K562 (cell line): Measurements from ENCODE around the gene UBA7. TPM values are rescaled to one million over a fixed set of nuclear protein-coding genes. Genes with fewer than 3 reads are reported as not detected.
A peak's percentile ranks its signal among the peaks of the same experiment; 100 is the strongest.

ENCODE experiments used
- ARID1B ChIP-seq: fragments of 450-650 bp; IDR thresholded peaks from 2 replicates; pipeline ENCODE4 v1.6.1; 2016; ENCODE audit warnings: antibody characterized with exemption, mild to moderate bottlenecking, inconsistent platforms
- CREB3L1 ChIP-seq: fragments of 450-650 bp; IDR thresholded peaks from 2 replicates; pipeline ENCODE4 v1.6.1; 2014; ENCODE audit warnings: low read depth, mild to moderate bottlenecking, moderate library complexity, borderline replicate concordance
- DACH1 ChIP-seq: fragments of 450-650 bp; IDR thresholded peaks from 2 replicates; pipeline ENCODE4 v1.6.1; 2018; ENCODE audit not compliant: partially characterized antibody
- ESRRA ChIP-seq: fragments of 450-650 bp; IDR thresholded peaks from 2 replicates; pipeline ENCODE4 v1.6.1; 2014; ENCODE audit warnings: low read depth, mild to moderate bottlenecking, moderate library complexity, borderline replicate concordance
- HDAC1 ChIP-seq, 2 experiments: fragments of 450-650 bp; IDR thresholded peaks; 2 replicates each; pipeline ENCODE4 v1.6.1; 2016 to 2017; ENCODE audit warnings: inconsistent platforms in 1 of 2, mild to moderate bottlenecking in 1 of 2, moderate library complexity in 1 of 2
- HNRNPH1 ChIP-seq: fragments of 200-400 bp; formaldehyde crosslinking; optimal IDR thresholded peaks from 2 replicates; pipeline ENCODE3; 2017; ENCODE audit warnings: low read depth, mild to moderate bottlenecking, low read length, moderate library complexity
- ID3 ChIP-seq, 2 experiments: fragments of 250-450 bp in 1 of 2; fragments of 450-650 bp in 1 of 2; sonication (Bioruptor Pico) in 1 of 2; IDR thresholded peaks; 2 replicates each; pipeline versions ENCODE4 v1.6.1 to v1.8.0; 2016 to 2021; ENCODE audit warnings: mild to moderate bottlenecking in 2 of 2, moderate library complexity in 2 of 2, missing compliant biosample characterization in 1 of 2, missing genetic modification characterization in 1 of 2
- JUND ChIP-seq, 2 experiments: IDR thresholded peaks; 2 replicates in 1 of 2; 3 replicates in 1 of 2; pipeline ENCODE4 v1.6.1; 2011; ENCODE audit warnings: borderline replicate concordance in 2 of 2, low read depth in 2 of 2, low read length in 2 of 2, improper control_type of control experiment in 1 of 2, missing biosample characterization in 1 of 2, missing genetic modification characterization in 1 of 2, missing genetic modification reagents in 1 of 2
- L3MBTL2 ChIP-seq: fragments of 450-650 bp; IDR thresholded peaks from 2 replicates; pipeline ENCODE4 v1.6.1; 2016; ENCODE audit warnings: mild to moderate bottlenecking, moderate library complexity
- PTTG1 ChIP-seq: fragments of 450-650 bp; IDR thresholded peaks from 2 replicates; pipeline ENCODE4 v1.6.1; 2016; ENCODE audit warnings: low read depth, mild to moderate bottlenecking, missing genetic modification characterization, missing compliant biosample characterization
- RBM15 ChIP-seq: fragments of 200-400 bp; formaldehyde crosslinking; IDR thresholded peaks from 2 replicates; pipeline ENCODE4 v1.6.1; 2018; ENCODE audit warnings: mild to moderate bottlenecking, low read length, moderate library complexity; ENCODE audit not compliant: insufficient read depth
- SAP30 ChIP-seq: fragments of 200-600 bp; sonication (generic); IDR thresholded peaks from 2 replicates; pipeline ENCODE4 v1.6.1; 2012; ENCODE audit warnings: borderline replicate concordance, low read depth, mild to moderate bottlenecking, moderate library complexity, low read length, control low read depth, inconsistent platforms; ENCODE audit not compliant: insufficient read depth, poor library complexity, severe bottlenecking
- THAP12 ChIP-seq: fragments of 250-450 bp; sonication (Bioruptor Pico); IDR thresholded peaks from 2 replicates; pipeline ENCODE4 v1.9.0; 2021; ENCODE audit warnings: mild to moderate bottlenecking, inconsistent platforms
- VEZF1 ChIP-seq: fragments of 200-800 bp; sonication (Bioruptor generic); IDR thresholded peaks from 2 replicates; pipeline ENCODE4 v1.6.1; 2017; ENCODE audit warnings: missing genetic modification characterization, missing compliant biosample characterization
- ZKSCAN3 ChIP-seq: fragments of 250-450 bp; sonication (Bioruptor Pico); IDR thresholded peaks from 2 replicates; pipeline ENCODE4 v1.4.0; 2020
- ZNF655 ChIP-seq: fragments of 250-450 bp; sonication (Bioruptor Pico); IDR thresholded peaks from 2 replicates; pipeline ENCODE4 v1.5.0; 2021
- polyA plus RNA-seq, 8 experiments: library from polyadenylated mRNA; depleted of rRNA in 4 of 8; stranded (reverse) in 5 of 8; unstranded in 3 of 8; fragments of >200 nt; fragmentation: Nextera tagmentation in 2 of 8; fragmentation: Illumina TruSeq in 1 of 8; extraction: Ambion mirVana in 2 of 8; extraction: Trizol in 1 of 8; gene quantifications; 2 replicates each; pipeline versions ENCODE4 v1.2.1 to v1.2.3, GENCODE V29; 2011 to 2014; ENCODE audit warnings: inconsistent platforms in 1 of 8, missing spikeins in 1 of 8
- total RNA-seq, 7 experiments: library from RNA; depleted of rRNA in 6 of 7; stranded (reverse); fragments of >200 nt in 6 of 7; fragmentation: Illumina TruSeq in 2 of 7; extraction: Trizol in 2 of 7; gene quantifications; 2 replicates each; pipeline versions ENCODE4 v1.2.1 to v1.2.3, GENCODE V29; 2011 to 2021; ENCODE audit warnings: low replicate concordance in 1 of 7

Gene UBA7
- total and polyA plus RNA-seq, 9 of the 15 experiments (the other 6 are each of a cell fraction or from before 2014, with no cell fraction given) = 0.17 to 3.3 (median 2.0) TPM

GRCh38 chr3:49786357-49787181, 27.2 kb downstream of the UBA7 start, which contains the start of gene IP6K1 (continued):
- 0 out of 2 replicates have a peak, but pooled peaks have one; percentile 5 for TF ChIP-seq THAP12 (CRISPR knock-in tag)
- no peak for TF ChIP-seq ZNF655
- no peak for TF ChIP-seq ARID1B
- TF ChIP-seq L3MBTL2 = peak; percentile 97
- TF ChIP-seq JUND (IDR thresholded peaks at IDR 0.05; ENCODE audit: borderline replicate concordance, low read depth, low read length) = no peak
- peak; percentile 29; the same call in 1 of the 3 replicates for TF ChIP-seq JUND (tag; IDR thresholded peaks at IDR 0.05; ENCODE audit: borderline replicate concordance, low read depth, low read length)
- TF ChIP-seq ESRRA = peak; percentile 80
- TF ChIP-seq HNRNPH1 = no peak
- TF ChIP-seq SAP30 = peak; percentile 9
- TF ChIP-seq PTTG1 (tag) = no peak
- no peak for TF ChIP-seq RBM15
- no peak; the same call in 1 of the 2 replicates for TF ChIP-seq CREB3L1
- 0 out of 4 replicates have a peak, but pooled peaks of 1 of the 2 experiments have one; percentile 28 for TF ChIP-seq HDAC1 (IDR thresholded peaks at IDR 0.05)
- TF ChIP-seq ID3 (CRISPR knock-in tag; IDR thresholded peaks at IDR 0.05) = no peak
- peak; percentile 75 for TF ChIP-seq ID3 (tag; IDR thresholded peaks at IDR 0.05)
- TF ChIP-seq ZKSCAN3 (CRISPR knock-in tag) = no peak
- no peak for TF ChIP-seq DACH1
- TF ChIP-seq VEZF1 (CRISPR knock-in tag) = peak; percentile 69
